CD4-positive, alpha-beta memory T cell (primary cell): Measurements from ENCODE around the gene FAM50B. TPM values are rescaled to one million over a fixed set of nuclear protein-coding genes. Genes with fewer than 3 reads are reported as not detected.

Experiments
- CTCF ChIA-PET: fragments of 350-600 bp; sonication (Branson Sonifier 250); formaldehyde crosslinking; loops from one replicate; lab custom pipeline; 2021; ENCODE audit warnings: inconsistent platforms; ENCODE audit not compliant: partially characterized antibody; lab: Charles Lee
- POLR2A ChIA-PET: fragments of 350-600 bp; sonication (Branson Sonifier 250); formaldehyde crosslinking; loops from one replicate; lab custom pipeline; 2021; ENCODE audit not compliant: partially characterized antibody; lab: Charles Lee
- DNase-seq, 5 donors: peaks; one replicate each; pipeline versions ENCODE4 v3.0.0 to v3.0.0-alpha.2; 2020 to 2022; ENCODE audit warnings: mixed read lengths in 1 of 5
- H3K27ac ChIP-seq: one replicate; pipeline ENCODE4 v1.7.0; 2013; ENCODE audit warnings: low read depth, low read length
- H3K27me3 ChIP-seq: 2 replicates; pipeline ENCODE4 v1.7.0; 2013; ENCODE audit warnings: mild to moderate bottlenecking, low read length, moderate library complexity; ENCODE audit not compliant: insufficient read depth
- H3K36me3 ChIP-seq: 2 replicates; pipeline ENCODE4 v1.7.0; 2013; ENCODE audit warnings: mild to moderate bottlenecking, low read length, moderate library complexity; ENCODE audit not compliant: insufficient read depth
- H3K4me1 ChIP-seq: 2 replicates; pipeline ENCODE4 v1.7.0; 2013; ENCODE audit warnings: mild to moderate bottlenecking, low read length, moderate library complexity; ENCODE audit not compliant: insufficient read depth
- H3K4me3 ChIP-seq, 2 donors: one replicate each; pipeline ENCODE4 v1.7.0; 2013; ENCODE audit warnings: low read length in 2 of 2, mild to moderate bottlenecking in 1 of 2
- H3K9me3 ChIP-seq, 2 donors: one replicate each; pipeline ENCODE4 v1.7.0; 2013; ENCODE audit warnings: low read length in 2 of 2, control low read depth in 1 of 2; ENCODE audit not compliant: control insufficient read depth in 1 of 2
- H3K27ac Mint-ChIP-seq, 7 donors: one replicate each; pipeline ENCODE4 v1.8.0; 2020 to 2021; ENCODE audit warnings: mixed read lengths in 7 of 7, mild to moderate bottlenecking in 6 of 7, inconsistent platforms in 3 of 7, moderate library complexity in 3 of 7
- H3K27me3 Mint-ChIP-seq, 2 donors: one replicate each; pipeline ENCODE4 v1.8.0; 2020 to 2021; ENCODE audit warnings: mixed read lengths in 2 of 2
- H3K36me3 Mint-ChIP-seq, 2 donors: one replicate each; pipeline ENCODE4 v1.8.0; 2020 to 2021; ENCODE audit warnings: mixed read lengths in 2 of 2, inconsistent platforms in 1 of 2, mild to moderate bottlenecking in 1 of 2
- H3K4me1 Mint-ChIP-seq, 4 donors: one replicate each; pipeline ENCODE4 v1.8.0; 2020 to 2021; ENCODE audit warnings: mixed read lengths in 4 of 4, mild to moderate bottlenecking in 1 of 4
- H3K4me3 Mint-ChIP-seq, 8 donors: one replicate each; pipeline ENCODE4 v1.8.0; 2020 to 2021; ENCODE audit warnings: mixed read lengths in 8 of 8, mild to moderate bottlenecking in 7 of 8, moderate library complexity in 6 of 8, inconsistent platforms in 3 of 8
- H3K9me3 Mint-ChIP-seq, 8 donors: one replicate each; pipeline ENCODE4 v1.8.0; 2020 to 2021; ENCODE audit warnings: mixed read lengths in 8 of 8, mild to moderate bottlenecking in 5 of 8, inconsistent platforms in 3 of 8, moderate library complexity in 1 of 8
- intact Hi-C: fragments of 100-400 bp; cut with micrococcal nuclease; formaldehyde crosslinking; loops from one replicate; pipeline ENCODE4 v1.15.1; 2023
- polyA plus RNA-seq, 2 donors: library from polyadenylated mRNA; unstranded; fragments of 300-500 nt; fragmentation: Illumina TruSeq; gene quantifications; one replicate each; pipeline ENCODE4 v1.2.3, GENCODE V29; 2021
- total RNA-seq, 2 experiments: library from RNA; stranded (reverse); gene quantifications; one replicate each; pipeline ENCODE4 v1.2.3, GENCODE V29; 2021

The FAM50B gene
- total and polyA plus RNA-seq, 4 experiments from 2014 or later: 4.5 to 19.4 (median 15.2) TPM

DNA sequence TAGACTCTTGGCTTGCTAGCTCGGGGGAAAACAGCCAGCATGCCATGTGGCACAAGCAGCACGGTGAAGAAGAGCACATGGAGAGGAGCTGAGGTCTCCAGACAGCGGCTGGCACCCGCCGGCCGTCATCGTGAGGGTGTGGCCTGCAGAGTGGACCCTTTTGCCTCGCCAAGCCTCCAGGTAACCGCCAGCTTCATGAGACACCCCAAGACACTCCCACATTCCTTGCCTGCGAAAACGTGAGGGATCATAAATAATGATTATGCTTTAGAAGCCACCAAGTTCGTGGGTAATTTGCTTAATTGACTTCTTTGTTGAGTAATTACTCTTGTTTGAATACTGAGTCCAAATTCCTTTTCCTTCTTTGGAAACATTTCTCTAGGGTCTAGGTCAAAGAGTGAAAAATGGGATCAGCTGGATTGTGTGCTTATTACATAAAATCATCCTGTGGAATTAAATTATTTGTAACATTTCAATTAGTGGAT, 23.2 kb downstream of the FAM50B start:
- H3K36me3 ChIP-seq: no peaks in the 10 kb centered on the region
- peaks cover 35% of the 10 kb centered on the region for H3K4me1 ChIP-seq
- peaks cover 0 to 4% of the 10 kb centered on the region in 2 donors for H3K27me3 Mint-ChIP-seq
- H3K9me3 ChIP-seq: no peaks in the 10 kb centered on the region
- ChIA-PET POLR2A (no interaction called here), CTCF (interaction anchor here (1.6 to 2.7 kb wide), 2 partner anchors 15 to 23 kb away, joined by 3 to 10 read pairs; partner anchors contain the start of gene FAM50B)
- H3K27ac Mint-ChIP-seq: no peak overlapping the region
- H3K27ac ChIP-seq: no peak overlapping the region
- H3K4me3 ChIP-seq: no peak overlapping the region
- peaks cover 19 to 34% (median 27%) of the 10 kb centered on the region in 4 donors for H3K4me1 Mint-ChIP-seq
- DNase-seq: no peak
- no peaks in the 10 kb centered on the region for H3K9me3 Mint-ChIP-seq
- H3K36me3 Mint-ChIP-seq: no peaks in the 10 kb centered on the region
- intact Hi-C loops: no loop called here
- H3K4me3 Mint-ChIP-seq: no peak overlapping the region
- no peaks in the 10 kb centered on the region for H3K27me3 ChIP-seq

- no peaks in the 10 kb centered on the region for H3K9me3 ChIP-seq
- H3K27ac Mint-ChIP-seq: no peak overlapping the region
- no peak overlapping the region for H3K4me3 ChIP-seq
- H3K36me3 Mint-ChIP-seq: no peaks in the 10 kb centered on the region
- H3K4me1 ChIP-seq: peaks cover 29% of the 10 kb centered on the region
- POLR2A ChIA-PET: no interaction called here
- peaks cover 0 to 4% of the 10 kb centered on the region in 2 donors for H3K27me3 Mint-ChIP-seq
- H3K4me1 Mint-ChIP-seq: peaks cover 14 to 27% (median 21%) of the 10 kb centered on the region in 4 donors
- intact Hi-C loops: no loop called here
- H3K27ac ChIP-seq: no peak overlapping the region
- H3K9me3 Mint-ChIP-seq: no peaks in the 10 kb centered on the region
- CTCF ChIA-PET: interaction anchor here (1.3 to 1.6 kb wide), 3 partner anchors 14 to 105 kb away, joined by 3 to 4 read pairs (median 3); partner anchors contain the start of gene FAM50B
- H3K36me3 ChIP-seq: no peaks in the 10 kb centered on the region
- no peak for DNase-seq
- H3K27me3 ChIP-seq: no peaks in the 10 kb centered on the region
- H3K4me3 Mint-ChIP-seq: no peak overlapping the region
Measured at GRCh38 chr6:3873051-3873450, 23.9 kb downstream of the FAM50B start.

DNA sequence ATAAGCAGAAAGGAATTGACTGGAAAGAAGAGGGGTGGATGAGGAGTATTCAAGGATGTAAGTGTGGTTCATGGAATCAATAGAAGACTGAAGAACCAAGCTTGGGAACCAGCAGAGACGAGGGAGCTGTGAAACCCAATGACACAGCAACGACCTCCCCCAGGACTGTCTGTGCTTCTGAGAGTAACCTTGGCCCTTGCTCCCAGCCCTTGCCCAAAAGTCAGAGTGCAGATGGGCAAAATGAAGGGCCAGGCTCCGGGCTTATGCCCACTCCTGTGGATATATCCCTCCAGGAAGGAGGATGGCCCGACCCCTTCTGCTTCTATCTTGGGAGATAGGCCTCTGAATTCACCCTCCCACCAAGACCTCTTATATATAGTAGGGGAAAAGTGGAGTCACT, 24.9 kb downstream of the FAM50B start:
- peaks cover 0 to 4% of the 10 kb centered on the region in 2 donors for H3K27me3 Mint-ChIP-seq
- POLR2A ChIA-PET: no interaction called here
- DNase-seq: no peak
- Histone ChIP-seq H3K4me1 (peaks cover 20% of the 10 kb centered on the region), H3K27ac (no peak overlapping the region), H3K9me3 (no peaks in the 10 kb centered on the region), H3K27me3 (no peaks in the 10 kb centered on the region), H3K36me3 (no peaks in the 10 kb centered on the region), H3K4me3 (no peak overlapping the region)
- H3K4me3 Mint-ChIP-seq: no peak overlapping the region
- CTCF ChIA-PET: interaction anchor here (0.7 to 1.5 kb wide), 3 partner anchors 25 to 104 kb away, joined by 3 to 4 read pairs (median 3); partner anchors contain the start of gene FAM50B
- H3K27ac Mint-ChIP-seq: no peak overlapping the region
- no peaks in the 10 kb centered on the region for H3K36me3 Mint-ChIP-seq
- intact Hi-C loops: no loop called here
- H3K9me3 Mint-ChIP-seq: no peaks in the 10 kb centered on the region
- peaks cover 12 to 18% (median 15%) of the 10 kb centered on the region in 4 donors for H3K4me1 Mint-ChIP-seq

DNA sequence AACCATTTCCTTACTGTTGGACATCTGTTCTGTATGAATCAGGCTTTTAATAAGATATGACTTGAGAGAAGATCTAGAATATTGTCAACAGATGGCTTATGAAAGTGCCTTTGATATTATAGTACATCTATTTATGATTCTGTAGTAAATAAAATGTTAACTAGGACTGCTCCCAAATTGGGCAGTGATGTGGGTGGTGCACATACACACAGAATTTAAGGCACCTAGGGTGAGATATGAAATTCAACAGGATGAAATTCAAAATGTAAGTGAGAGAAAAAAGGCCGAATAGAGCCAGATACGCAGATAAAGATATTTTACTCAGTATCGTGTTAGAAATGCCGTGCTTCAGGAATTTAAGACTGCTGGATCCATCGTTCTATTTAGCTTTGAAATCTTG, 26.3 kb downstream of the FAM50B start:
- no peak overlapping the region for H3K4me3 Mint-ChIP-seq
- H3K4me1 Mint-ChIP-seq: peaks cover 0 to 3% (median 1%) of the 10 kb centered on the region in 4 donors
- DNase-seq: no peak
- peaks cover 6% of the 10 kb centered on the region for H3K4me1 ChIP-seq
- H3K36me3 Mint-ChIP-seq: no peaks in the 10 kb centered on the region
- H3K36me3 ChIP-seq: no peaks in the 10 kb centered on the region
- ChIA-PET CTCF (no interaction called here), POLR2A (no interaction called here)
- no peaks in the 10 kb centered on the region for H3K9me3 Mint-ChIP-seq
- H3K27me3 Mint-ChIP-seq: peaks cover 0 to 4% of the 10 kb centered on the region in 2 donors
- no peaks in the 10 kb centered on the region for H3K27me3 ChIP-seq
- intact Hi-C loops: no loop called here
- no peaks in the 10 kb centered on the region for H3K9me3 ChIP-seq
- no peak overlapping the region for H3K27ac ChIP-seq
- no peak overlapping the region for H3K4me3 ChIP-seq
- H3K27ac Mint-ChIP-seq: no peak overlapping the region

GRCh38 chr6:3876101-3876500, 26.9 kb downstream of the FAM50B start:
- intact Hi-C loops: no loop called here
- Mint-ChIP-seq H3K4me3 (no peak overlapping the region), H3K36me3 (no peaks in the 10 kb centered on the region), H3K4me1 (no peaks in the 10 kb centered on the region), H3K27me3 (peaks cover 0 to 4% of the 10 kb centered on the region in 2 donors), H3K9me3 (no peaks in the 10 kb centered on the region), H3K27ac (no peak overlapping the region)
- ChIA-PET CTCF (interaction anchor here (0.9 kb wide), 1 partner anchor 57 kb away, joined by 3 read pairs; no protein-coding TSS in a partner anchor), POLR2A (no interaction called here)
- Histone ChIP-seq H3K9me3 (no peaks in the 10 kb centered on the region), H3K27ac (no peak overlapping the region), H3K4me3 (no peak overlapping the region), H3K27me3 (no peaks in the 10 kb centered on the region), H3K36me3 (no peaks in the 10 kb centered on the region), H3K4me1 (no peaks in the 10 kb centered on the region)
- no peak for DNase-seq

GRCh38 chr6:3876866-3877265, 27.7 kb downstream of the FAM50B start:
- Mint-ChIP-seq H3K27me3 (peaks cover 0 to 4% of the 10 kb centered on the region in 2 donors), H3K36me3 (no peaks in the 10 kb centered on the region), H3K27ac (no peak overlapping the region), H3K4me3 (no peak overlapping the region), H3K9me3 (no peaks in the 10 kb centered on the region), H3K4me1 (no peaks in the 10 kb centered on the region)
- H3K36me3 ChIP-seq: no peaks in the 10 kb centered on the region
- CTCF ChIA-PET: no interaction called here
- intact Hi-C loops: no loop called here
- no peaks in the 10 kb centered on the region for H3K4me1 ChIP-seq
- no peaks in the 10 kb centered on the region for H3K9me3 ChIP-seq
- no peaks in the 10 kb centered on the region for H3K27me3 ChIP-seq
- H3K4me3 ChIP-seq: no peak overlapping the region
- no peak for DNase-seq
- POLR2A ChIA-PET: no interaction called here
- no peak overlapping the region for H3K27ac ChIP-seq

DNA sequence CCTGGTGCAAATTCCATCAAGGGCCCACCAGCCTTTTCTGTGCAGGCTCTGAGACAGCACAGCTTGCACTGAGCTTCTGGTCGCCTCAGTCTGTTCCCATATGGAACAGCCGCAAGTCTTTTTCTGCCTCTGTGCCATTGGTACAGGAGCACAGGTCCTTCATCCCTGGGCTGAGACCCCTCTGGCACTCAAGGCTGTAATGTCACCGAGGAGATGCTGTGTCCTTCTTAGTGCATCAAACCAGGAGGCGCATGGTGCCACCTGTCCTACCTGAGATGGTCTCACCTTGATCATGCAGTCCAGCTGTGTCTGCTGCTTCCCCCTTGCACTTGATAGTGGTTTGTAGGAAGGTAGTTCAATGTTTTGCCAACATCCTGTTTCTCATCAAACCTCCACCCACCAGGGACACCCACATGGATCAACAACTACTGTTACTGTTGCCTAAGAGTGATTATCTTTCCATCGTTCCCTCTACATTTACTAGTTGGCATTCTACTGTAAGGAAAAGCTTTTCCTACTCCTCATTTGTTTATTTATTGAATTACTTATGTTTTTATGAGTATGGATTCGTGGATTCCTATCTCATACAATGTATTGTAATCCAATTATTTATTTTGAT, 29.0 kb downstream of the FAM50B start:
- Mint-ChIP-seq H3K27me3 (peaks cover 0 to 4% of the 10 kb centered on the region in 2 donors), H3K36me3 (no peaks in the 10 kb centered on the region), H3K9me3 (no peaks in the 10 kb centered on the region), H3K4me3 (no peak overlapping the region), H3K27ac (no peak overlapping the region), H3K4me1 (no peaks in the 10 kb centered on the region)
- ChIA-PET POLR2A (no interaction called here), CTCF (no interaction called here)
- Histone ChIP-seq H3K4me1 (no peaks in the 10 kb centered on the region), H3K9me3 (no peaks in the 10 kb centered on the region), H3K27me3 (no peaks in the 10 kb centered on the region), H3K27ac (no peak overlapping the region), H3K36me3 (no peaks in the 10 kb centered on the region), H3K4me3 (no peak overlapping the region)
- DNase-seq: no peak
- intact Hi-C loops: no loop called here
